Measurements from ENCODE around the gene NRF1. TPM values are rescaled to one million over a fixed set of nuclear protein-coding genes. Genes with fewer than 3 reads are reported as not detected.

The NRF1 gene
- total and polyA plus RNA-seq, 2 of the 13 experiments (the other 11 are each of a cell fraction or from before 2014, with no cell fraction given) = 9.3 to 10.1 TPM

DNA sequence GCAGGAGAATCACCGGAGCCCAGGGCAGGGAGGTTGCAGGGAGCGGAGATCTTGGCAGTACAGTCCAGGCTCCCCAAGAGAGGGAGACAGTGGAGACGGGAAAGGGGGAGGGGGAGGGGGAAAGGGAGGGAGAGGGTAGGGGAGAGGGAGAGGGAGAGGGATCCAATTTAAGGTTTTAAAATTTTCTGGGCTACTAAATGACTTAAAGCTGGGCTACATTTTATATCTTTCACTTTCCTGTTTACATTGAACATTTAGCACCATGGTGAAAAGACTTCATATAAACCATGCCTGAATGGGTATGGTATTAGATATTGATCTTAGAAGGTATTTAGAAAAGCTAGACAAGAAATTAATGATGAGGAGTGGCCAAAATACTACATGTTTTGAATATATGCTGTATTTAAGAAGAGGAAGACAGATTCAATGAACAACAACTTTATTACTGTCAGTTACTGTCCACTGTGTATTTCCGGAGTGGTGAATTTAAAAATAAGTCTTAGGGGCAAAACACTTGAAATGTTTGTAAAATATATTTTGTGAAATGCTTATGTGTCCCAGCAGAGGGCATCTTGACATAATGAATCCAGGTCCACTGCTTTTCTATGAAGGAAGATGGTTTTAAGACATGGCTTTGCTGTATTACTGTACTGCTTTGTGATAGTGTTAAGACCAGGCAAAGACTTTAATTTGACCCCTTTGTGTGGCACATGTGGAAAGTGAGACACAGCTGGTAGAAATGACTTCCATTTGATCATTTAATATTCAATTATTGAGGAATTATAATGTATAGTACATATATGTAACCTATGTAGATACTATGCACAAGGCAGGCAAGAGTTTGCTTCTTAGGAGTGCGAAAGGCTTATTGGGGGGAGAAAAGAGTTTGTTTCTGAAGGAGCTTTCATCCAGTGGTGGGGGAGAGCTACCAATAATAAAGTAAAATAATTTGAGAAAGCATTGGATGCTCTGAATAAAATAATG, 52.8 kb downstream of the NRF1 start:
- Histone ChIP-seq H3K4me3 (replicated peaks in 1 of 3; ENCODE audit: insufficient read depth in 1 of 3, low read depth in 2 of 3, low read length in 3 of 3) (no peak overlapping the region), H4K20me1 (ENCODE audit: insufficient read depth, low read length) (no peaks in the 10 kb centered on the region), H3K4me2 (ENCODE audit: low read depth, low read length) (no peak overlapping the region), H3K9ac (ENCODE audit: insufficient read depth, low read depth, low read length) (no peak overlapping the region), H3K79me2 (ENCODE audit: insufficient read depth, low read length) (no peaks in the 10 kb centered on the region), H2AFZ (ENCODE audit: low read length) (no peak overlapping the region), H3K27ac (ENCODE audit: extremely low read length, insufficient read depth, low read length) (no peak overlapping the region), H3K36me3 (replicated peaks in 1 of 2; ENCODE audit: control insufficient read depth in 1 of 2, insufficient read depth in 2 of 2, low read length in 2 of 2) (peaks cover 7 to 29% of the 10 kb centered on the region in 2 experiments), H3K9me3 (ENCODE audit: low read length) (peaks cover 17% of the 10 kb centered on the region), H3K4me1 (ENCODE audit: insufficient read depth, low read length) (no peaks in the 10 kb centered on the region), H3K27me3 (ENCODE audit: control insufficient read depth in 1 of 2, insufficient read depth in 2 of 2, low read length in 2 of 2) (no peaks in the 10 kb centered on the region)
- ChIA-PET POLR2A (no interaction called here), CTCF (ENCODE audit: low intra/inter-chr PET ratio, low total read pairs) (interaction anchor here (1.2 to 2.4 kb wide), 3 partner anchors 161 to 346 kb away, joined by 5 to 20 read pairs (median 12); no protein-coding TSS in a partner anchor)
- intact Hi-C loops (cut with micrococcal nuclease; ENCODE audit: unreplicated experiment) = loop anchor here (1.0 kb wide), 3 partner anchors 161 to 346 kb away; no protein-coding TSS in a partner anchor
- DNase-seq (ENCODE audit: low spot score) = peak; percentile 42
- peak; percentile 66 for FAIRE-seq
- in situ Hi-C loops (cut with HindIII; ENCODE audit: extremely low pct_ligation_motif_present, low pct_unique_long_range_greater_than_20kb) = loop anchor here (5.0 to 10.0 kb wide), 2 partner anchors 163 to 350 kb away; no protein-coding TSS in a partner anchor
- TF ChIP-seq FOXJ3 (CRISPR knock-in tag; IDR thresholded peaks at IDR 0.05; ENCODE audit: borderline replicate concordance) = no peak
- peak; percentile 78 for TF ChIP-seq STAG1 (CRISPR knock-in tag; IDR thresholded peaks at IDR 0.05)
- TF ChIP-seq, protein P1, sequence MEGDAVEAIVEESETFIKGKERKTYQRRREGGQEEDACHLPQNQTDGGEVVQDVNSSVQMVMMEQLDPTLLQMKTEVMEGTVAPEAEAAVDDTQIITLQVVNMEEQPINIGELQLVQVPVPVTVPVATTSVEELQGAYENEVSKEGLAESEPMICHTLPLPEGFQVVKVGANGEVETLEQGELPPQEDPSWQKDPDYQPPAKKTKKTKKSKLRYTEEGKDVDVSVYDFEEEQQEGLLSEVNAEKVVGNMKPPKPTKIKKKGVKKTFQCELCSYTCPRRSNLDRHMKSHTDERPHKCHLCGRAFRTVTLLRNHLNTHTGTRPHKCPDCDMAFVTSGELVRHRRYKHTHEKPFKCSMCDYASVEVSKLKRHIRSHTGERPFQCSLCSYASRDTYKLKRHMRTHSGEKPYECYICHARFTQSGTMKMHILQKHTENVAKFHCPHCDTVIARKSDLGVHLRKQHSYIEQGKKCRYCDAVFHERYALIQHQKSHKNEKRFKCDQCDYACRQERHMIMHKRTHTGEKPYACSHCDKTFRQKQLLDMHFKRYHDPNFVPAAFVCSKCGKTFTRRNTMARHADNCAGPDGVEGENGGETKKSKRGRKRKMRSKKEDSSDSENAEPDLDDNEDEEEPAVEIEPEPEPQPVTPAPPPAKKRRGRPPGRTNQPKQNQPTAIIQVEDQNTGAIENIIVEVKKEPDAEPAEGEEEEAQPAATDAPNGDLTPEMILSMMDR (CRISPR knock-in tag; IDR thresholded peaks at IDR 0.05) = peak; percentile 65
- TF ChIP-seq TARDBP (CRISPR knock-in tag; IDR thresholded peaks at IDR 0.05) = 0 out of 2 replicates have a peak, but pooled peaks have one; percentile 19
- TF ChIP-seq SMC3 (IDR thresholded peaks at IDR 0.05; ENCODE audit: low read length) = peak; percentile 26; the same call in 1 of the 2 replicates
- TF ChIP-seq RAD21 (CRISPR knock-in tag; IDR thresholded peaks at IDR 0.05) = peak; percentile 58; the same call in 1 of the 2 replicates
- TF ChIP-seq, protein P2, sequence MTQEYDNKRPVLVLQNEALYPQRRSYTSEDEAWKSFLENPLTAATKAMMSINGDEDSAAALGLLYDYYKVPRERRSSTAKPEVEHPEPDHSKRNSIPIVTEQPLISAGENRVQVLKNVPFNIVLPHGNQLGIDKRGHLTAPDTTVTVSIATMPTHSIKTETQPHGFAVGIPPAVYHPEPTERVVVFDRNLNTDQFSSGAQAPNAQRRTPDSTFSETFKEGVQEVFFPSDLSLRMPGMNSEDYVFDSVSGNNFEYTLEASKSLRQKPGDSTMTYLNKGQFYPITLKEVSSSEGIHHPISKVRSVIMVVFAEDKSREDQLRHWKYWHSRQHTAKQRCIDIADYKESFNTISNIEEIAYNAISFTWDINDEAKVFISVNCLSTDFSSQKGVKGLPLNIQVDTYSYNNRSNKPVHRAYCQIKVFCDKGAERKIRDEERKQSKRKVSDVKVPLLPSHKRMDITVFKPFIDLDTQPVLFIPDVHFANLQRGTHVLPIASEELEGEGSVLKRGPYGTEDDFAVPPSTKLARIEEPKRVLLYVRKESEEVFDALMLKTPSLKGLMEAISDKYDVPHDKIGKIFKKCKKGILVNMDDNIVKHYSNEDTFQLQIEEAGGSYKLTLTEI (CRISPR knock-in tag; conservative IDR thresholded peaks at IDR 0.05) = no peak
- peak; percentile 95 for TF ChIP-seq HNRNPK (IDR thresholded peaks at IDR 0.05; ENCODE audit: low read depth, low read length, poor library complexity, severe bottlenecking)
- BruUV-seq (replicated peaks) = no TSS peak
- WGBS (ENCODE audit: low lambda C conversion rate) = 92% methylated on average over 5 of the region's 5 CpGs
- ATAC-seq = no peak; the same call in 2 of the 3 replicates
